HEK293 (cell line): ENCODE measurements around the gene ILDR1.

ENCODE experiments used
- CTCF ChIA-PET: fragments of 350-600 bp; formaldehyde crosslinking; extraction: SDS; loops from one replicate; lab custom pipeline; 2021; ENCODE audit warnings: antibody characterized with exemption; lab: Yijun Ruan, JAX
- POLR2A ChIA-PET: fragments of 300-600 bp; formaldehyde crosslinking; extraction: SDS; loops from one replicate; lab custom pipeline; 2020; ENCODE audit warnings: antibody characterized with exemption, inconsistent platforms; lab: Yijun Ruan, JAX
- H3K27ac ChIP-seq: fragments of 200-500 bp; sonication (Bioruptor generic); 2 replicates; pipeline ENCODE4 v1.5.1; 2014; ENCODE audit warnings: low read depth, low read length, control low read depth, inconsistent platforms; ENCODE audit errors: extremely low read depth
- H3K36me3 ChIP-seq, 2 experiments: fragments of 200-500 bp in 1 of 2; sonication (Bioruptor generic) in 1 of 2; 1 replicate in 1 of 2; 2 replicates in 1 of 2; pipeline ENCODE4 v1.5.1; 2014 to 2017; ENCODE audit warnings: inconsistent platforms in 2 of 2, low read length in 2 of 2; ENCODE audit not compliant: control insufficient read depth in 2 of 2, insufficient read depth in 1 of 2
- H3K4me1 ChIP-seq: fragments of 200-500 bp; sonication (Bioruptor generic); 2 replicates; pipeline ENCODE4 v1.5.1; 2014; ENCODE audit warnings: mild to moderate bottlenecking, low read length, inconsistent platforms; ENCODE audit not compliant: control insufficient read depth, insufficient read depth
- H3K4me3 ChIP-seq: 2 replicates; pipeline ENCODE4 v1.5.1; 2011; ENCODE audit warnings: low read depth, mild to moderate bottlenecking, control low read depth, low read length, moderate library complexity
- H3K9me3 ChIP-seq: fragments of 200-500 bp; sonication (Bioruptor generic); 2 replicates; pipeline ENCODE4 v1.5.1; 2014; ENCODE audit warnings: low read depth, low read length, inconsistent platforms; ENCODE audit not compliant: control insufficient read depth, insufficient read depth
- KLF8 ChIP-seq: fragments of 450-650 bp; formaldehyde crosslinking; IDR thresholded peaks from 2 replicates; pipeline ENCODE4 v1.5.1; 2016; ENCODE audit warnings: missing biosample characterization, missing genetic modification characterization
- SCRT1 ChIP-seq: fragments of 450-650 bp; formaldehyde crosslinking; IDR thresholded peaks from 2 replicates; pipeline ENCODE4 v1.5.1; 2016; ENCODE audit warnings: missing biosample characterization, missing genetic modification characterization, borderline replicate concordance
- ZBTB1 ChIP-seq: fragments of 450-650 bp; formaldehyde crosslinking; IDR thresholded peaks from 2 replicates; pipeline ENCODE4 v1.5.1; 2016; ENCODE audit warnings: missing biosample characterization, missing genetic modification characterization
- ZBTB48 ChIP-seq: fragments of 450-650 bp; formaldehyde crosslinking; IDR thresholded peaks from 2 replicates; pipeline ENCODE4 v1.5.1; 2016; ENCODE audit warnings: missing biosample characterization, missing genetic modification characterization
- ZNF121 ChIP-seq: fragments of 450-650 bp; formaldehyde crosslinking; IDR thresholded peaks from 2 replicates; pipeline ENCODE4 v1.5.1; 2016; ENCODE audit warnings: missing biosample characterization, missing genetic modification characterization
- ZNF138 ChIP-seq: fragments of 450-650 bp; formaldehyde crosslinking; IDR thresholded peaks from 2 replicates; pipeline ENCODE4 v1.5.1; 2016; ENCODE audit warnings: missing biosample characterization, missing genetic modification characterization, borderline replicate concordance
- ZNF157 ChIP-seq: fragments of 450-650 bp; formaldehyde crosslinking; IDR thresholded peaks from 2 replicates; pipeline ENCODE4 v1.5.1; 2016; ENCODE audit warnings: missing biosample characterization, missing genetic modification characterization
- ZNF324 ChIP-seq: fragments of 450-650 bp; formaldehyde crosslinking; IDR thresholded peaks from 2 replicates; pipeline ENCODE4 v1.5.1; 2016; ENCODE audit warnings: missing biosample characterization, missing genetic modification characterization
- ZNF341 ChIP-seq: fragments of 450-650 bp; formaldehyde crosslinking; IDR thresholded peaks from 2 replicates; pipeline ENCODE4; 2016; ENCODE audit warnings: low read depth, missing biosample characterization, missing genetic modification characterization
- ZNF416 ChIP-seq: fragments of 450-650 bp; formaldehyde crosslinking; IDR thresholded peaks from 2 replicates; pipeline ENCODE4 v1.5.1; 2016; ENCODE audit warnings: missing biosample characterization, missing genetic modification characterization
- ZNF48 ChIP-seq: fragments of 450-650 bp; formaldehyde crosslinking; IDR thresholded peaks from 2 replicates; pipeline ENCODE4 v1.5.1; 2016; ENCODE audit warnings: missing biosample characterization, missing genetic modification characterization
- ZNF530 ChIP-seq: fragments of 450-650 bp; formaldehyde crosslinking; IDR thresholded peaks from 2 replicates; pipeline ENCODE4 v1.5.1; 2016; ENCODE audit warnings: low read depth, missing biosample characterization, missing genetic modification characterization
- ZNF544 ChIP-seq: fragments of 450-650 bp; formaldehyde crosslinking; IDR thresholded peaks from 2 replicates; pipeline ENCODE4 v1.5.0; 2017; ENCODE audit warnings: missing biosample characterization, missing genetic modification characterization
- ZNF654 ChIP-seq: fragments of 450-650 bp; formaldehyde crosslinking; IDR thresholded peaks from 2 replicates; pipeline ENCODE4 v1.5.1; 2016; ENCODE audit warnings: low read depth, missing biosample characterization, missing genetic modification characterization
- TF ChIP-seq, protein P1 (sequence below): fragments of 450-650 bp; formaldehyde crosslinking; IDR thresholded peaks from 2 replicates; pipeline ENCODE4 v1.5.1; 2017; ENCODE audit warnings: missing biosample characterization, missing genetic modification characterization
- TF ChIP-seq, protein P2 (sequence below): fragments of 450-650 bp; formaldehyde crosslinking; IDR thresholded peaks from 2 replicates; pipeline ENCODE4 v1.5.1; 2016; ENCODE audit warnings: missing biosample characterization, missing genetic modification characterization
- TF ChIP-seq, protein P3 (sequence below): fragments of 450-650 bp; formaldehyde crosslinking; IDR thresholded peaks from 2 replicates; pipeline ENCODE4 v1.5.1; 2016; ENCODE audit warnings: missing biosample characterization, missing genetic modification characterization
- TF ChIP-seq, protein P4 (sequence below): fragments of 450-650 bp; formaldehyde crosslinking; IDR thresholded peaks from 2 replicates; pipeline ENCODE4 v1.5.1; 2016; ENCODE audit warnings: missing biosample characterization, missing genetic modification characterization, borderline replicate concordance
- TF ChIP-seq, protein P5 (sequence below): fragments of 450-650 bp; formaldehyde crosslinking; IDR thresholded peaks from 2 replicates; pipeline ENCODE4 v1.5.1; 2016; ENCODE audit warnings: missing biosample characterization, missing genetic modification characterization
- TF ChIP-seq, protein P6 (sequence below): fragments of 450-650 bp; formaldehyde crosslinking; IDR thresholded peaks from 2 replicates; pipeline ENCODE4 v1.5.1; 2017; ENCODE audit warnings: missing biosample characterization, missing genetic modification characterization

Gene ILDR1

DNA sequence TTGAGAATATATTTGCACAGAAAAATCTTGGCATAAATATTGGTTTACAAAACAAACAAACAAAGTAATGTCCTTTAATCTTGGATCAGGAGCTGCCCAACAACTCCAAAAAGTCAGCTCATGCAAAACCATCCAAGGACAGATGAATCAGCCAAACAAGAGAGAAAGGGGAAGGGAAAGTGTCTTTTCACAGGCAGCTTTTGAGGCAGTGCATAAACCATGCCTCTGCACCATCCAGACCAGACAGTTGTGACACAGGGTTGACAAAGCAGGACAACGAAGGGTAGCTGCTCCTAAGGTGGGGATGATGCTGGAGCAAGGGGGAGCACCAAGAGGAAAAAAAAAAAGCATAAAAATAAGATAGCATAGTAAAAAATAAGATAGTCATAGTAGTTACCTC lies 41.9 kb upstream of the ILDR1 start:
- CTCF ChIA-PET = interaction anchor here (0.7 kb wide), 1 partner anchor 240 kb away, joined by 3 read pairs; no protein-coding TSS in a partner anchor
- H3K36me3 ChIP-seq = no peaks in the 10 kb centered on the region
- no peaks in the 10 kb centered on the region for H3K9me3 ChIP-seq
- TF ChIP-seq, protein P1, sequence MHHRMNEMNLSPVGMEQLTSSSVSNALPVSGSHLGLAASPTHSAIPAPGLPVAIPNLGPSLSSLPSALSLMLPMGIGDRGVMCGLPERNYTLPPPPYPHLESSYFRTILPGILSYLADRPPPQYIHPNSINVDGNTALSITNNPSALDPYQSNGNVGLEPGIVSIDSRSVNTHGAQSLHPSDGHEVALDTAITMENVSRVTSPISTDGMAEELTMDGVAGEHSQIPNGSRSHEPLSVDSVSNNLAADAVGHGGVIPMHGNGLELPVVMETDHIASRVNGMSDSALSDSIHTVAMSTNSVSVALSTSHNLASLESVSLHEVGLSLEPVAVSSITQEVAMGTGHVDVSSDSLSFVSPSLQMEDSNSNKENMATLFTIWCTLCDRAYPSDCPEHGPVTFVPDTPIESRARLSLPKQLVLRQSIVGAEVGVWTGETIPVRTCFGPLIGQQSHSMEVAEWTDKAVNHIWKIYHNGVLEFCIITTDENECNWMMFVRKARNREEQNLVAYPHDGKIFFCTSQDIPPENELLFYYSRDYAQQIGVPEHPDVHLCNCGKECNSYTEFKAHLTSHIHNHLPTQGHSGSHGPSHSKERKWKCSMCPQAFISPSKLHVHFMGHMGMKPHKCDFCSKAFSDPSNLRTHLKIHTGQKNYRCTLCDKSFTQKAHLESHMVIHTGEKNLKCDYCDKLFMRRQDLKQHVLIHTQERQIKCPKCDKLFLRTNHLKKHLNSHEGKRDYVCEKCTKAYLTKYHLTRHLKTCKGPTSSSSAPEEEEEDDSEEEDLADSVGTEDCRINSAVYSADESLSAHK (tag by site-specific recombination) = no peak
- TF ChIP-seq, all 188 proteins: peak for 0
- Histone ChIP-seq H3K27ac (no peak overlapping the region), H3K4me3 (no peak overlapping the region), H3K4me1 (no peaks in the 10 kb centered on the region)
- POLR2A ChIA-PET = no interaction called here

DNA sequence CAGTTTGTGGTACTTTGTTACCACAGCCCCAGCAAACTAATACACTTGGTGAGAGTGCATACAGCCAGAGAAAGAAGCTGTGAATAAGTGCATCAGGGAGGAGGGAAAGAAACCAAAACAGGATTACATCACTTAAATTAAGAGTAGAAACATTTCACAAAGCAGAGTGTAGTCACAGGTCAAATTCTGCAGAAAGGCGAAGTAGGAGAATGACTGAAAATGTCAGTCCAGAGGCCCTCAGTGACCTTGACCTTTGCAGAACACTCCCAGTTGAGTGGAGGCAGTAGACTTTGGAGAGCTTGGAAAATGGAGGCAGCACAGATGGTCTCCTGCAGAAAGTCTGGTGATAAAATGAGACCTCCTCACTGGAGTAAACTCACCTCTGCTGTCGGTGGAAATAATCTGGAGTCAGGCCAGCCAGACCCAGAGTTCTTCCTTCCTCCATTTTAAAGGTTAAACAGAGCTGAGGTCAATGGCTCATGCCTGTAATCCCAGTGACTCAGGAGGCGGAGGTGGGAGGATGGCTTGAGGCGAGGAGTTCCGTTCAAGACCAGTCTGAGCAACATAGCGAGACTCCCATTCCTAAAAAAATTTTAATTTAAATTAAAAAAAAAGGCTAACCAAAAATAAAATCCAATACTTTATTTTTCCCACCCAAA lies 38.1 kb upstream of the ILDR1 start:
- ChIA-PET CTCF (no interaction called here), POLR2A (no interaction called here)
- H3K4me3 ChIP-seq = no peak overlapping the region
- no peaks in the 10 kb centered on the region for H3K36me3 ChIP-seq
- TF ChIP-seq ZNF341 (tag by site-specific recombination) (no peak), ZNF121 (no peak), SCRT1 (no peak), ZNF157 (tag by site-specific recombination) (no peak), ZNF138 (tag by site-specific recombination) (no peak), ZNF530 (tag by site-specific recombination) (no peak), ZBTB48 (tag by site-specific recombination) (no peak), KLF8 (no peak), ZNF416 (tag by site-specific recombination) (no peak), ZNF48 (tag by site-specific recombination) (no peak), ZNF324 (no peak), ZNF654 (tag by site-specific recombination) (no peak), ZBTB1 (tag by site-specific recombination) (no peak), ZNF544 (tag by site-specific recombination) (no peak)
- TF ChIP-seq, protein P2, sequence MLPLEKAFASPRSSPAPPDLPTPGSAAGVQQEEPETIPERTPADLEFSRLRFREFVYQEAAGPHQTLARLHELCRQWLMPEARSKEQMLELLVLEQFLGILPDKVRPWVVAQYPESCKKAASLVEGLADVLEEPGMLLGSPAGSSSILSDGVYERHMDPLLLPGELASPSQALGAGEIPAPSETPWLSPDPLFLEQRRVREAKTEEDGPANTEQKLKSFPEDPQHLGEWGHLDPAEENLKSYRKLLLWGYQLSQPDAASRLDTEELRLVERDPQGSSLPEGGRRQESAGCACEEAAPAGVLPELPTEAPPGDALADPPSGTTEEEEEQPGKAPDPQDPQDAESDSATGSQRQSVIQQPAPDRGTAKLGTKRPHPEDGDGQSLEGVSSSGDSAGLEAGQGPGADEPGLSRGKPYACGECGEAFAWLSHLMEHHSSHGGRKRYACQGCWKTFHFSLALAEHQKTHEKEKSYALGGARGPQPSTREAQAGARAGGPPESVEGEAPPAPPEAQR = no peak
- TF ChIP-seq, protein P3, sequence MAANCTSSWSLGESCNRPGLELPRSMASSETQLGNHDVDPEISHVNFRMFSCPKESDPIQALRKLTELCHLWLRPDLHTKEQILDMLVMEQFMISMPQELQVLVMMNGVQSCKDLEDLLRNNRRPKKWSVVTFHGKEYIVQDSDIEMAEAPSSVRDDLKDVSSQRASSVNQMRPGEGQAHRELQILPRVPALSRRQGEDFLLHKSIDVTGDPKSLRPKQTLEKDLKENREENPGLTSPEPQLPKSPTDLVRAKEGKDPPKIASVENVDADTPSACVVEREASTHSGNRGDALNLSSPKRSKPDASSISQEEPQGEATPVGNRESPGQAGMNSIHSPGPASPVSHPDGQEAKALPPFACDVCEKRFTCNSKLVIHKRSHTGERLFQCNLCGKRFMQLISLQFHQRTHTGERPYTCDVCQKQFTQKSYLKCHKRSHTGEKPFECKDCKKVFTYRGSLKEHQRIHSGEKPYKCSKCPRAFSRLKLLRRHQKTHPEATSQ = no peak
- TF ChIP-seq, protein P4, sequence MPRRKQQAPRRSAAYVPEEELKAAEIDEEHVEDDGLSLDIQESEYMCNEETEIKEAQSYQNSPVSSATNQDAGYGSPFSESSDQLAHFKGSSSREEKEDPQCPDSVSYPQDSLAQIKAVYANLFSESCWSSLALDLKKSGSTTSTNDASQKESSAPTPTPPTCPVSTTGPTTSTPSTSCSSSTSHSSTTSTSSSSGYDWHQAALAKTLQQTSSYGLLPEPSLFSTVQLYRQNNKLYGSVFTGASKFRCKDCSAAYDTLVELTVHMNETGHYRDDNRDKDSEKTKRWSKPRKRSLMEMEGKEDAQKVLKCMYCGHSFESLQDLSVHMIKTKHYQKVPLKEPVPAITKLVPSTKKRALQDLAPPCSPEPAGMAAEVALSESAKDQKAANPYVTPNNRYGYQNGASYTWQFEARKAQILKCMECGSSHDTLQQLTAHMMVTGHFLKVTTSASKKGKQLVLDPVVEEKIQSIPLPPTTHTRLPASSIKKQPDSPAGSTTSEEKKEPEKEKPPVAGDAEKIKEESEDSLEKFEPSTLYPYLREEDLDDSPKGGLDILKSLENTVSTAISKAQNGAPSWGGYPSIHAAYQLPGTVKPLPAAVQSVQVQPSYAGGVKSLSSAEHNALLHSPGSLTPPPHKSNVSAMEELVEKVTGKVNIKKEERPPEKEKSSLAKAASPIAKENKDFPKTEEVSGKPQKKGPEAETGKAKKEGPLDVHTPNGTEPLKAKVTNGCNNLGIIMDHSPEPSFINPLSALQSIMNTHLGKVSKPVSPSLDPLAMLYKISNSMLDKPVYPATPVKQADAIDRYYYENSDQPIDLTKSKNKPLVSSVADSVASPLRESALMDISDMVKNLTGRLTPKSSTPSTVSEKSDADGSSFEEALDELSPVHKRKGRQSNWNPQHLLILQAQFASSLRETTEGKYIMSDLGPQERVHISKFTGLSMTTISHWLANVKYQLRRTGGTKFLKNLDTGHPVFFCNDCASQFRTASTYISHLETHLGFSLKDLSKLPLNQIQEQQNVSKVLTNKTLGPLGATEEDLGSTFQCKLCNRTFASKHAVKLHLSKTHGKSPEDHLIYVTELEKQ (tag by site-specific recombination) = no peak
- TF ChIP-seq, protein P5, sequence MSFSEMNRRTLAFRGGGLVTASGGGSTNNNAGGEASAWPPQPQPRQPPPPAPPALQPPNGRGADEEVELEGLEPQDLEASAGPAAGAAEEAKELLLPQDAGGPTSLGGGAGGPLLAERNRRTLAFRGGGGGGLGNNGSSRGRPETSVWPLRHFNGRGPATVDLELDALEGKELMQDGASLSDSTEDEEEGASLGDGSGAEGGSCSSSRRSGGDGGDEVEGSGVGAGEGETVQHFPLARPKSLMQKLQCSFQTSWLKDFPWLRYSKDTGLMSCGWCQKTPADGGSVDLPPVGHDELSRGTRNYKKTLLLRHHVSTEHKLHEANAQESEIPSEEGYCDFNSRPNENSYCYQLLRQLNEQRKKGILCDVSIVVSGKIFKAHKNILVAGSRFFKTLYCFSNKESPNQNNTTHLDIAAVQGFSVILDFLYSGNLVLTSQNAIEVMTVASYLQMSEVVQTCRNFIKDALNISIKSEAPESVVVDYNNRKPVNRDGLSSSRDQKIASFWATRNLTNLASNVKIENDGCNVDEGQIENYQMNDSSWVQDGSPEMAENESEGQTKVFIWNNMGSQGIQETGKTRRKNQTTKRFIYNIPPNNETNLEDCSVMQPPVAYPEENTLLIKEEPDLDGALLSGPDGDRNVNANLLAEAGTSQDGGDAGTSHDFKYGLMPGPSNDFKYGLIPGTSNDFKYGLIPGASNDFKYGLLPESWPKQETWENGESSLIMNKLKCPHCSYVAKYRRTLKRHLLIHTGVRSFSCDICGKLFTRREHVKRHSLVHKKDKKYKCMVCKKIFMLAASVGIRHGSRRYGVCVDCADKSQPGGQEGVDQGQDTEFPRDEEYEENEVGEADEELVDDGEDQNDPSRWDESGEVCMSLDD (tag by site-specific recombination) = no peak
- TF ChIP-seq, protein P6, sequence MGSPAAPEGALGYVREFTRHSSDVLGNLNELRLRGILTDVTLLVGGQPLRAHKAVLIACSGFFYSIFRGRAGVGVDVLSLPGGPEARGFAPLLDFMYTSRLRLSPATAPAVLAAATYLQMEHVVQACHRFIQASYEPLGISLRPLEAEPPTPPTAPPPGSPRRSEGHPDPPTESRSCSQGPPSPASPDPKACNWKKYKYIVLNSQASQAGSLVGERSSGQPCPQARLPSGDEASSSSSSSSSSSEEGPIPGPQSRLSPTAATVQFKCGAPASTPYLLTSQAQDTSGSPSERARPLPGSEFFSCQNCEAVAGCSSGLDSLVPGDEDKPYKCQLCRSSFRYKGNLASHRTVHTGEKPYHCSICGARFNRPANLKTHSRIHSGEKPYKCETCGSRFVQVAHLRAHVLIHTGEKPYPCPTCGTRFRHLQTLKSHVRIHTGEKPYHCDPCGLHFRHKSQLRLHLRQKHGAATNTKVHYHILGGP (tag by site-specific recombination) = no peak
- H3K4me1 ChIP-seq = no peaks in the 10 kb centered on the region
- H3K27ac ChIP-seq = no peak overlapping the region
- no peaks in the 10 kb centered on the region for H3K9me3 ChIP-seq
